ENCODE data around the gene CHKA. TPM values are rescaled to one million over a fixed set of nuclear protein-coding genes. Genes with fewer than 3 reads are reported as not detected.
A peak's percentile ranks its signal among the peaks of the same experiment; 100 is the strongest.

Gene CHKA
- total and polyA plus RNA-seq, 9 of the 15 experiments (the other 6 are each of a cell fraction or from before 2014, with no cell fraction given): 3.6 to 37.0 (median 30.2) TPM

- Histone ChIP-seq H3K4me3 (peak within 1 kb of the TSS; percentile 1; the same call in 1 of the 2 replicates), H3K9ac (ENCODE audit: insufficient read depth in 1 of 2, low read depth in 2 of 2, low read length in 2 of 2) (peak within 1 kb of the TSS; percentile 41 to 87), H3K4me2 (ENCODE audit: insufficient read depth, low read length) (peak within 1 kb of the TSS; percentile 71), H3K36me3 (ENCODE audit: control insufficient read depth, insufficient read depth, low read length) (no peaks in the 10 kb centered on the region), H3K4me1 (replicated peaks in 1 of 2; ENCODE audit: control insufficient read depth in 2 of 2, insufficient read depth in 2 of 2, low read length in 2 of 2) (peaks cover 22 to 63% of the 10 kb centered on the region in 2 experiments), H3K27ac (ENCODE audit: extremely low read depth, low read depth, low read length) (peak within 1 kb of the TSS; percentile 64), H3K9me3 (replicated peaks; ENCODE audit: control insufficient read depth, insufficient read depth, low read depth, low read length) (no peaks in the 10 kb centered on the region), H3K27me3 (ENCODE audit: control insufficient read depth in 2 of 2, insufficient read depth in 2 of 2, low read length in 2 of 2) (no peaks in the 10 kb centered on the region), H4K20me1 (replicated peaks; ENCODE audit: control insufficient read depth, insufficient read depth, low read length) (peaks cover 3% of the 10 kb centered on the region; the same call in 1 of the 2 replicates), H2AFZ (ENCODE audit: low read depth, low read length) (peak within 1 kb of the TSS; percentile 96), H3K9me1 (ENCODE audit: control insufficient read depth, insufficient read depth, low read length) (no peaks in the 10 kb centered on the region), H3K79me2 (ENCODE audit: control insufficient read depth, insufficient read depth, low read length) (no peaks in the 10 kb centered on the region)
- DNase-seq (ENCODE audit: extremely low read depth in 1 of 4, low spot score in 3 of 4): peak; percentile 73 to 86 (median 80)
- ChIA-PET CTCF (ENCODE audit: low intra/inter-chr PET ratio) (interaction anchor here (1.5 to 1.6 kb wide), 2 partner anchors 10 to 287 kb away, joined by 3 to 5 read pairs; no protein-coding TSS in a partner anchor), POLR2A (interaction anchor here (0.6 to 1.3 kb wide), 5 partner anchors 11 to 876 kb away, joined by 3 to 6 read pairs (median 3); no protein-coding TSS in a partner anchor)
- FAIRE-seq: peak; percentile 73
- in situ Hi-C loops (cut with MboI): no loop called here
- intact Hi-C loops (cut with micrococcal nuclease): no loop called here
- no TSS peak for BruUV-seq (replicated peaks)
- ATAC-seq: peak; percentile 89
- WGBS (ENCODE audit: insufficient coverage, low coverage, missing lambda C conversion rate): 31% methylated on average over 27 of the region's 33 CpGs
- TF ChIP-seq ZNF23 (CRISPR knock-in tag; IDR thresholded peaks at IDR 0.05) (no peak), TCFL5 (CRISPR knock-in tag; conservative IDR thresholded peaks at IDR 0.05) (no peak), L3MBTL2 (IDR thresholded peaks at IDR 0.05) (peak; percentile 93), SMARCA4 (IDR thresholded peaks at IDR 0.05) (no peak), MITF (IDR thresholded peaks at IDR 0.05) (peak; percentile 50; the same call in 1 of the 2 replicates), CREB1 (IDR thresholded peaks at IDR 0.05) (no peak), CREB1 (CRISPR knock-in tag; IDR thresholded peaks at IDR 0.05) (no peak), ZBTB17 (CRISPR knock-in tag; IDR thresholded peaks at IDR 0.05) (0 out of 2 replicates have a peak, but pooled peaks have one; percentile 50), GATAD2B (IDR thresholded peaks at IDR 0.05; ENCODE audit: borderline replicate concordance) (no peak), MED1 (CRISPR knock-in tag; IDR thresholded peaks at IDR 0.05; ENCODE audit: borderline replicate concordance) (no peak), EP300 (IDR thresholded peaks at IDR 0.05; ENCODE audit: low read length) (no peak), YY1 (IDR thresholded peaks at IDR 0.05; ENCODE audit: borderline replicate concordance in 1 of 3, control insufficient read depth in 1 of 3, extremely low read depth in 1 of 3, insufficient read depth in 3 of 3, insufficient read length in 1 of 3, insufficient replicate concordance in 2 of 3, low read depth in 1 of 3, low read length in 2 of 3) (no peak), RB1 (IDR thresholded peaks at IDR 0.05; ENCODE audit: low read depth) (peak; percentile 51; the same call in 1 of the 2 replicates), NCOA2 (IDR thresholded peaks at IDR 0.05; ENCODE audit: partially characterized antibody in 2 of 2) (no peak), ARID1B (IDR thresholded peaks at IDR 0.05) (no peak), ZC3H11A (IDR thresholded peaks at IDR 0.05; ENCODE audit: low read depth, low read length) (no peak), STAT6 (CRISPR knock-in tag; IDR thresholded peaks at IDR 0.05) (no peak), NFIC (IDR thresholded peaks at IDR 0.05) (peak; percentile 66)
Observed at GRCh38 chr11:68010090-68011041, 110.8 kb downstream of the CHKA start, which contains the start of gene ALDH3B1. Gene ALDH3B1 (plus strand): TSS chr11:68010327. CDS start chr11:68015298, 4,971 bp downstream.
